HepG2 (cell line): ENCODE measurements around the gene BMF. TPM values are rescaled to one million over a fixed set of nuclear protein-coding genes. Genes with fewer than 3 reads are reported as not detected.

ENCODE experiments used
- ATAC-seq: fragments of 200-7000 bp; cut with Tn5 transposase; 3 replicates; pipeline ENCODE4 v1.9.1; 2020; ENCODE audit warnings: mild to moderate bottlenecking, moderate library complexity
- BruUV-seq: library from RNA; stranded (reverse); fragments of 400-500 nt; replicated peaks from 2 replicates; lab custom pipeline; 2021; lab: Mats Ljungman, UMichigan
- CTCF ChIA-PET: fragments of 300-600 bp; formaldehyde crosslinking; extraction: SDS; loops from one replicate; lab custom pipeline; 2021; ENCODE audit warnings: low total read pairs, inconsistent platforms, low intra/inter-chr PET ratio; lab: Yijun Ruan, JAX
- POLR2A ChIA-PET: fragments of 350-600 bp; sonication (Branson Sonifier 250); formaldehyde crosslinking; loops from one replicate; lab custom pipeline; 2020; ENCODE audit warnings: antibody characterized with exemption, inconsistent platforms; lab: Yijun Ruan, JAX
- DNase-seq: peaks from one replicate; pipeline ENCODE4 v3.0.0-alpha.2; 2015; ENCODE audit warnings: low spot score
- FAIRE-seq: peaks from 3 replicates; lab custom pipeline; 2011; peaks lifted over from hg19 to GRCh38; lab: Jason Lieb, UNC
- H2AFZ ChIP-seq: one replicate; pipeline ENCODE4 v1.6.1; 2011; ENCODE audit warnings: low read length, inconsistent platforms
- H3K27ac ChIP-seq: fragments of 300-600 bp; 3 replicates; pipeline ENCODE4 v1.8.0; 2011; ENCODE audit warnings: mixed run types, mild to moderate bottlenecking, mixed read lengths, low read length, inconsistent platforms; ENCODE audit not compliant: insufficient read depth; ENCODE audit errors: extremely low read length
- H3K27me3 ChIP-seq, 2 experiments: fragments of 200-600 bp in 1 of 2; 2 replicates in 1 of 2; 3 replicates in 1 of 2; pipeline versions ENCODE4 v1.6.0 to v1.8.0; 2011; ENCODE audit warnings: low read length in 2 of 2, mild to moderate bottlenecking in 2 of 2, moderate library complexity in 2 of 2, inconsistent platforms in 1 of 2; ENCODE audit not compliant: insufficient read depth in 2 of 2, control insufficient read depth in 1 of 2
- H3K36me3 ChIP-seq, 2 experiments: fragments of 200-600 bp in 1 of 2; replicated peaks in 1 of 2; 2 replicates in 1 of 2; 3 replicates in 1 of 2; pipeline versions ENCODE4 v1.5.1 to v1.8.0; 2011; ENCODE audit warnings: low read length in 2 of 2, inconsistent platforms in 1 of 2; ENCODE audit not compliant: insufficient read depth in 2 of 2, control insufficient read depth in 1 of 2
- H3K4me1 ChIP-seq: 2 replicates; pipeline ENCODE4 v1.5.1; 2012; ENCODE audit warnings: low read length, inconsistent platforms; ENCODE audit not compliant: insufficient read depth
- H3K4me2 ChIP-seq: 2 replicates; pipeline ENCODE4 v1.6.0; 2011; ENCODE audit warnings: low read depth, low read length, inconsistent platforms
- H3K4me3 ChIP-seq, 3 experiments: fragments of 200-600 bp in 1 of 3; sonication (generic), shearing (Covaris generic) in 1 of 3; replicated peaks in 1 of 3; 2 replicates each; pipeline ENCODE4 v1.5.1; 2011 to 2016; ENCODE audit warnings: low read length in 3 of 3, inconsistent platforms in 2 of 3, low read depth in 2 of 3, mild to moderate bottlenecking in 2 of 3, control low read depth in 1 of 3, mixed read lengths in 1 of 3; ENCODE audit not compliant: insufficient read depth in 1 of 3
- H3K79me2 ChIP-seq: one replicate; pipeline ENCODE4 v1.6.1; 2011; ENCODE audit warnings: low read length, inconsistent platforms; ENCODE audit not compliant: insufficient read depth
- H3K9ac ChIP-seq: 2 replicates; pipeline ENCODE4 v1.6.0; 2011; ENCODE audit warnings: mild to moderate bottlenecking, low read depth, low read length, inconsistent platforms; ENCODE audit not compliant: insufficient read depth
- H3K9me3 ChIP-seq: 2 replicates; pipeline ENCODE4 v1.5.1; 2012; ENCODE audit warnings: mild to moderate bottlenecking, low read length
- H4K20me1 ChIP-seq: 2 replicates; pipeline ENCODE4 v1.6.0; 2011; ENCODE audit warnings: inconsistent platforms, mild to moderate bottlenecking, low read length, moderate library complexity; ENCODE audit not compliant: insufficient read depth
- ARNT ChIP-seq: fragments of 450-650 bp; IDR thresholded peaks from 2 replicates; pipeline ENCODE4 v1.6.1; 2017
- LBX2 ChIP-seq: sonication (generic); formaldehyde crosslinking; IDR thresholded peaks from 2 replicates; pipeline ENCODE4 v1.5.0; 2020; ENCODE audit warnings: missing genetic modification reagents, mild to moderate bottlenecking, borderline replicate concordance
- MAFK ChIP-seq, 2 experiments: IDR thresholded peaks in 1 of 2; conservative IDR thresholded peaks in 1 of 2; 2 replicates each; pipeline ENCODE4 v1.6.1; 2011; ENCODE audit warnings: improper control_type of control experiment in 2 of 2, low read length in 2 of 2
- MED1 ChIP-seq: sonication (generic); formaldehyde crosslinking; IDR thresholded peaks from 2 replicates; pipeline ENCODE4 v1.4.0; 2020; ENCODE audit warnings: missing genetic modification reagents
- RERE ChIP-seq: IDR thresholded peaks from 2 replicates; pipeline ENCODE4 v1.6.1; 2016; ENCODE audit warnings: low read depth, missing genetic modification reagents, missing compliant biosample characterization
- SYNCRIP ChIP-seq: fragments of 200-400 bp; formaldehyde crosslinking; IDR thresholded peaks from 2 replicates; pipeline ENCODE4 v1.6.1; 2018; ENCODE audit warnings: mild to moderate bottlenecking, low read depth, low read length; ENCODE audit not compliant: insufficient read depth
- TRIM24 ChIP-seq: sonication (generic); formaldehyde crosslinking; IDR thresholded peaks from 2 replicates; pipeline ENCODE4 v1.8.0; 2022; ENCODE audit warnings: mild to moderate bottlenecking, missing genetic modification reagents
- ZBTB34 ChIP-seq: sonication (generic); formaldehyde crosslinking; IDR thresholded peaks from 2 replicates; pipeline ENCODE4 v1.8.0; 2022; ENCODE audit warnings: mild to moderate bottlenecking, missing genetic modification reagents
- ZNF609 ChIP-seq: sonication (generic); formaldehyde crosslinking; IDR thresholded peaks from 2 replicates; pipeline ENCODE4 v1.4.0; 2020; ENCODE audit warnings: mild to moderate bottlenecking, missing genetic modification reagents, borderline replicate concordance
- WGBS: methylation state at CpG from one replicate; pipeline ENCODE4 v1.1.6; 2017; ENCODE audit warnings: low lambda C conversion rate; 5-methylcytosine and 5-hydroxymethylcytosine counted together
- in situ Hi-C: cut with HindIII; loops from 2 replicates; pipeline ENCODE4 v1.10.0; 2017; ENCODE audit warnings: low pct_unique_long_range_greater_than_20kb; ENCODE audit not compliant: extremely low pct_ligation_motif_present
- intact Hi-C: fragments of 100-400 bp; cut with micrococcal nuclease; formaldehyde crosslinking; loops from one replicate; pipeline ENCODE4 v1.10.0; 2022; ENCODE audit not compliant: unreplicated experiment
- polyA plus RNA-seq, 8 experiments: library from polyadenylated mRNA; depleted of rRNA in 3 of 8; stranded (reverse) in 7 of 8; unstranded in 1 of 8; fragments of >200 nt; fragmentation: Illumina TruSeq in 4 of 8; extraction: Trizol in 4 of 8; gene quantifications; 2 replicates each; pipeline versions ENCODE4 v1.2.1 to v1.2.3, GENCODE V29; 2011 to 2016; ENCODE audit warnings: low read depth in 4 of 8, missing spikeins in 1 of 8, mixed read lengths in 1 of 8; ENCODE audit not compliant: insufficient read depth in 1 of 8
- total RNA-seq, 5 experiments: library from RNA; depleted of rRNA; stranded (reverse); fragments of >200 nt; fragmentation: Illumina TruSeq; extraction: Trizol; gene quantifications; 2 replicates each; pipeline ENCODE4 v1.2.3, GENCODE V29; 2016; ENCODE audit warnings: low read depth in 1 of 5

The BMF gene
- total and polyA plus RNA-seq, 2 of the 13 experiments (the other 11 are each of a cell fraction or from before 2014, with no cell fraction given), result 8.7 to 15.9 TPM

- no peak for TF ChIP-seq ZNF609 (CRISPR knock-in tag)
- TF ChIP-seq TRIM24 (CRISPR knock-in tag), result no peak
- no peak for TF ChIP-seq SYNCRIP
- peak; percentile 40 to 45; a peak in 2 of 4 replicates for TF ChIP-seq MAFK (conservative IDR thresholded peaks at IDR 0.05 in 1 of 2, IDR thresholded peaks at IDR 0.05 in 1 of 2; ENCODE audit: low read length in 2 of 2)
- TF ChIP-seq ARNT, result no peak
Observed at GRCh38 chr15:40067921-40068624, 40.6 kb downstream of the BMF start (continued).

- H3K4me2 ChIP-seq, result no peak overlapping the region
- POLR2A ChIA-PET, result interaction anchor here (4.3 to 4.6 kb wide), 2 partner anchors 15 to 33 kb away, joined by 29 to 45 read pairs; no protein-coding TSS in a partner anchor
- no peak for TF ChIP-seq MED1 (CRISPR knock-in tag)
- TF ChIP-seq LBX2 (CRISPR knock-in tag), result no peak
- no peak for TF ChIP-seq ZBTB34 (CRISPR knock-in tag)
- no peak for TF ChIP-seq RERE (CRISPR knock-in tag)
Observed at GRCh38 chr15:40066589-40066988, 42.1 kb downstream of the BMF start.

More at GRCh38 chr15:40066589-40066988, 42.1 kb downstream of the BMF start:
- WGBS, result 75% methylated on average over 5 of the region's 5 CpGs
- H2AFZ ChIP-seq, result no peak overlapping the region
- H3K79me2 ChIP-seq, result no peaks in the 10 kb centered on the region
- CTCF ChIA-PET, result no interaction called here
- no peaks in the 10 kb centered on the region for H3K36me3 ChIP-seq
- H3K4me3 ChIP-seq, result no peak overlapping the region
- peaks cover 55% of the 10 kb centered on the region for H3K4me1 ChIP-seq
- FAIRE-seq, result no peak
- H3K9ac ChIP-seq, result no peak overlapping the region
- intact Hi-C loops, result loop anchor here (5.0 kb wide), 1 partner anchor 41 kb away; the partner anchor contains the start of gene BMF
- no peak for ATAC-seq
- no peaks in the 10 kb centered on the region for H3K9me3 ChIP-seq
- H3K27ac ChIP-seq, result no peak overlapping the region
- BruUV-seq, result no TSS peak
- H4K20me1 ChIP-seq, result no peaks in the 10 kb centered on the region
- DNase-seq, result no peak
- no peaks in the 10 kb centered on the region for H3K27me3 ChIP-seq
- in situ Hi-C loops, result no loop called here
